SJSA1 (cell line): Measurements from ENCODE around the gene PNKP. TPM values are rescaled to one million over a fixed set of nuclear protein-coding genes. Genes with fewer than 3 reads are reported as not detected.

Experiments used
- DNase-seq, 2 experiments: peaks; one replicate each; pipeline ENCODE4 v3.0.0-alpha.2; 2015 to 2020; ENCODE audit warnings: low spot score in 2 of 2, low read depth in 1 of 2
- H3K27ac ChIP-seq: fragments of 250-450 bp; sonication (Bioruptor Pico); 2 replicates; pipeline ENCODE4 v1.5.1; 2020; ENCODE audit warnings: mild to moderate bottlenecking, moderate library complexity
- H3K27me3 ChIP-seq: fragments of 250-450 bp; sonication (Bioruptor Pico); replicated peaks from 2 replicates; pipeline ENCODE4 v1.5.1; 2020; ENCODE audit warnings: mild to moderate bottlenecking, moderate library complexity
- H3K36me3 ChIP-seq: fragments of 250-450 bp; sonication (Bioruptor Pico); 2 replicates; pipeline ENCODE4 v1.5.1; 2020; ENCODE audit warnings: mild to moderate bottlenecking
- H3K4me1 ChIP-seq: fragments of 250-450 bp; sonication (Bioruptor Pico); replicated peaks from 2 replicates; pipeline ENCODE4 v1.6.1; 2021; ENCODE audit warnings: mild to moderate bottlenecking
- H3K4me3 ChIP-seq: fragments of 250-450 bp; sonication (Bioruptor Pico); 2 replicates; pipeline ENCODE4 v1.5.1; 2020; ENCODE audit warnings: mild to moderate bottlenecking
- H3K9me3 ChIP-seq: fragments of 250-450 bp; sonication (Bioruptor Pico); replicated peaks from 2 replicates; pipeline ENCODE4 v1.5.1; 2020; ENCODE audit warnings: mild to moderate bottlenecking
- total RNA-seq: library from RNA; depleted of rRNA; stranded (reverse); fragments of >200 nt; shearing (Covaris generic); gene quantifications from 2 replicates; pipeline ENCODE4 v1.2.3, GENCODE V29; 2014

The PNKP gene
- total RNA-seq, 1 experiment from 2014 or later, result 35.0 TPM

DNA sequence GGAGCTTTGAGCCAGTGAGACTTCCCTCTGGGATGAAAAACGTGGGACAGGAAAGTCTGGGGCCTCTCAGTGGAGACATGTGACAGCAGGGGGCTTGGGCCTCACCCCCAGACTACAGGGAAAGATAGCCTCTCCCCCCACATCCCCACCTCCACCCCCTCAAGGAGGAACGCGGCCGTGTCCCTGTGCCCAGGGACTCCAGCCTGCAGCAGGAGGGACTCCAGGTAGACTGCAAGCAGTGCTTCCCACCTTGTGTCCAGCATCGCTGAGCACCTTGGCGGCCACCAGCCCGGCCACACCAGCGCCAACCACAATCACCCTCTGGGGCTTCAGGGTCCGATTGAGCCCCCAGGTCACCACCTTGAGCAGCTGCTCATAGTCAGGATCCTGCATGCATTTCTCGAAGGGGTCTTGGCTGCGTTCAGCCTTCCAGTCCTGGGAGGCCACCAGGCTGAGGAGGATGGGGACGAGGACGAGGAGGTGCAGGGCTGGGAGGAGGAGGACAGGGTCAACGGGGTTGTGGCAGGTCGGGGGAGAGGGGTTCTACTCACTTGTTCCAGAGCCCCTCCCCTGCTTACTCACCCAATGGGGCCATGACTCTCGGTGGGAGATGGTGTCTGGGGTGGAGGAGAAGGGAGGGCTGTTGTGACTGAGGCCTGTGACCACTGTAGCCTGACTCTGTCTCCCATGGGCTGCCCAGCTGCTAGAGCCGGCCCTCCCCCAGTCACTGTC, 28.4 kb upstream of the PNKP start:
- no peaks in the 10 kb centered on the region for H3K36me3 ChIP-seq
- DNase-seq, result no peak
- no peaks in the 10 kb centered on the region for H3K9me3 ChIP-seq
- no peak overlapping the region for H3K27ac ChIP-seq
- peaks cover 15% of the 10 kb centered on the region for H3K4me1 ChIP-seq
- no peaks in the 10 kb centered on the region for H3K27me3 ChIP-seq
- no peak overlapping the region for H3K4me3 ChIP-seq

DNA sequence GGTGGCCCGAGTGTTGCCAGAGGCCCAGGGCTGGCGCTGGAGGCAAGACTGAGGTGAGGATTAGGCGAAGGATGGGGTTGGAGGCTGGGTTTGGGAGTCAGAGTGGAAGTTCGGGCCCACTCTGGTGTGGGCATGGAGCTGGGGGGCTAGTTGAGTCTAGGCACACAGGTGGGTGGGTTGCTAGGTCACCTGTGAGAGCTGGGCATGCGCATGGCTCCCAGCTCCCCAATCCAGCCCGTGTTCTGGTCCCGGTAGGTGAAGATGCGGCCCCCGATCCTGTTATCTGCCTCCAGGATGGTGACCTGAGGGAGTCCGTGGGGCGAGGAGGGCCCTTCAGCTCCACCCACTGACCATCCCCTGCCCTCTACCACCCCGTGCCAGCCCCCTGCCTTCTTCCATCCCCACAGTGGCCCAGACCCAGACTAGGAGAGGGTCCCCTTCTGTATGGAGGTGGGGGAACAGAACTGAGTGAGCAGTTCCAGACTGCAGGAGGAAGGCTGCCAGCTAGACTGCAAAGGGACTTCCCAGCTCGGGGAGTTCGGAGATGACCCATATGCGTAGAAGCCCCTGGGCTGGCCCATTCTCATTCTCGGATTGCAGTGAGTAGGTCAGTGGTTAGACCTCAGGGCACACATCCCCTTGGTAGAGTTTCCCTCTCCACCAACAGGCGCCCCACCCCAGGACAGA, 27.6 kb upstream of the PNKP start:
- Histone ChIP-seq H3K9me3 (no peaks in the 10 kb centered on the region), H3K4me3 (no peak overlapping the region)

DNA sequence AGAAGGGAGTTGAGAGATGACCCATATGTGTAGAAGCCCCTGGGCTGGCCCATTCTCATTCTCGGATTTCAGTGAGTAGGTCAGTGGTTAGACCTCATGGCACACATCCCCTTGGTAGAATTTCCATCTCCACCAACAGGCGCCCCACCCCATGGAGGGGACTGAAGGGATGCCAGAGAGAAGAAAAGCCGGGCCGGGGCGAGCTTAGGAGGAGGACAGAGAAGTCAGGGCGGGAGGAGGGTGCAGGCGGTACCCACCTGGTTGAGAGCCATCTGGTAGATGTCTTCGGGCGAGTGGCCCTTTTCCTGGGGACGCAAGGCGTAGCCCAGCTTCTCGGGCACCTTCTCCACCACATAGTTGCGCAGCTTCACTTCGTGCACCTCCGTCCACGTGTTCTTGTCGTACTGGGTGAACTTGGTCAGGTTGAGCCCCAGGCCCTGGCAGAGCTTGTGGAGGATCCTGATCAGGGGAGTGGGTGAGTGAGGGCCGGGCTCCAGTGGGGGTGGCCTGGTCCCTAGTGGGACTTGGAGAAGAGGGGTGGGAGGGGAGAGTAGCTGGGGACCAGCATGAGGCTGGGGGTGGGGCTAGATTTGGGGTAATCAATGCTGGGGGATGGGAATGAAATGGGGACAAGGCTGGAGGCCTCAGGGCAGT, 26.8 kb upstream of the PNKP start:
- Histone ChIP-seq H3K4me1 (peaks cover 15% of the 10 kb centered on the region), H3K4me3 (no peak overlapping the region), H3K27me3 (no peaks in the 10 kb centered on the region), H3K27ac (no peak overlapping the region), H3K36me3 (no peaks in the 10 kb centered on the region), H3K9me3 (no peaks in the 10 kb centered on the region)
- DNase-seq, result no peak

More for the DNA sequence above, 27.6 kb upstream of the PNKP start:
- Histone ChIP-seq H3K4me1 (peaks cover 15% of the 10 kb centered on the region), H3K36me3 (no peaks in the 10 kb centered on the region), H3K27me3 (no peaks in the 10 kb centered on the region), H3K27ac (no peak overlapping the region)
- DNase-seq, result no peak

DNA sequence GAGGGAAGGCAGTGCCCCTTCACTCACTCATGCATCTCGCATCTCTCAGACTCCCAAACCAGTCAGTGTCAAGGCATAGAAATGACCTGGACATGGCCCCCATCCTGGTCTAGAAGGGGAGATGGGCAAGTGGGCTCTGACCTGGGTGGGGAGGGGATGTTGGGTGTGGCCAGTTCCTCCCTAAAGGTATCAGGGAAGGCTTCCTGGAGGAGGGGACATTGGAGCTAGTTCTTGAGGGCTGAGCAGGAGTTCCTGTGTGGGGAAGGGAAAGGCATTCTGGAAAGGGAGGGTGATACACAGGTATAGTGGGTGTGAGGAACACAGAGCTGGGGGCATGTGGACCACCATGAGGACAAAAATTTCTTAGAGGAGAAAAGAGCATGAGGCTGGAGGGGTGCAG, 25.3 kb upstream of the PNKP start:
- Histone ChIP-seq H3K9me3 (no peaks in the 10 kb centered on the region), H3K4me1 (peaks cover 11% of the 10 kb centered on the region), H3K4me3 (no peak overlapping the region), H3K27me3 (no peaks in the 10 kb centered on the region), H3K36me3 (no peaks in the 10 kb centered on the region), H3K27ac (no peak overlapping the region)
- no peak for DNase-seq

DNA sequence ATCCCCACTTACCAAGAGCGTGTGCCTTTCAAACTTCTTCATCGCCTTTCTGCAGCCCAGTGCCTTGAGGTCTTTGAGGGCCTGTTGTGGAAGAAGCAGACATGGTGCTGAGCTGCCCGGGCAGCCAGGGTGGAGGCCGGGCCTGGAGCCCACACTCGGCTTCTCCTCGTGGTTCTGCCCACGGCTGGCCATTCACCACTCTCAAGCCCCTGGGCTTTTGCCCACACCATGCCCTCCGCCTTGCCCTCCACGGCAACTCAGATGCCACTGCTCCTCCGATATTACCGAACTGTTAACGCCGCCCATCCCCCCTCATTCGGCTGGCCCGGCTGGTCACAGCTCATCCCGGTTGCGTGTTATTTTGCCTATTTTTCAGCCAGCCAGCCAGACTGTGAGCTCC, 24.0 kb upstream of the PNKP start:
- Histone ChIP-seq H3K27me3 (no peaks in the 10 kb centered on the region), H3K4me3 (no peak overlapping the region), H3K4me1 (no peaks in the 10 kb centered on the region), H3K36me3 (no peaks in the 10 kb centered on the region), H3K27ac (no peak overlapping the region), H3K9me3 (no peaks in the 10 kb centered on the region)
- DNase-seq, result no peak

DNA sequence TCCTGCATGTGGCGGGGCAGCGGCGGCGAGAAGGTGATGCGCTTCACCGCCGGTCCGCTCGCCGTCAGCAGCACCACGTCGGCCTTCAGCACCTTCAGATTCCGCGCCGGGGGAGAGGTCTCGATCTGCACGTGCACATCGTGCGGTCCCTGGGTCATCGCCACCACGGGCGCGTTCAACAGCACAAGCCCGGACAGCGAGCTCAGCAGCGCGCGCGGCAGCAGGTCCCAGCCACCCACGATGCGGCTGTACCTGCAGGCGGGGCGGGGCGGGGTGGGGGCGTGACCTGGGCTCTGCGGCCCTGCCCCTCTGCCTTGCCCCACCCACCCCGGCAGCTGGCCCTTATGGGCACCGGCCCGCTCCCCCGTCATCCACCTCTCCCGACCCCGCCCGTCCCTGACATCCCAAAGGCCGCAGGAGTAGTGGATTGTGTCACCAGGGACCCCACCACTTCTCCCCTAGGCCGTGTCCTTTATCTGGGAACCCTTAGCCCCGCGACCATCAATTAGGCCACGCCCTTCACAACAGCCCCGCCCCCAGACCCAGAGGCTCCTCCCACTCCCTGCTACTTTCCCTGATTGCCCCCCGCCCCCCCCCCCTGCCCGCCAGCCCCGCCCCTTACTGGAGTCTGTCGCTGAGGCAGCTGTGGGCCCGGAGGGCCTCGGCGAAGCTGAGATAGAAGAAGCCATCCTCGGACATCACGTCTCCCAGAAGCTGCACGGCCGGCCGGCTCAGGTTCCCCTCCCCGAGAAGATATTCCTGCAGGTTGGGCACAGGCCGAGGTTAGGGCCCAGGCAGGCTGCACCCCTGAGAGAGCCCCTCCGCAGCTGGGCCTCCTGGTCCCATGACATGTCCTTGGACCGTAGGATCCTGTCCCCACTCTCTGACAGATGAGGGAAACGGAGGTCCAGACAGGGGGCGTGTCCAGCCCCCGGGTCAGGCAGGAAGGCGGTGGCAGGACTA, 23.3 kb upstream of the PNKP start:
- Histone ChIP-seq H3K27ac (no peak overlapping the region), H3K4me3 (no peak overlapping the region), H3K9me3 (no peaks in the 10 kb centered on the region), H3K4me1 (no peaks in the 10 kb centered on the region), H3K36me3 (no peaks in the 10 kb centered on the region), H3K27me3 (no peaks in the 10 kb centered on the region)
- DNase-seq, result no peak

DNA sequence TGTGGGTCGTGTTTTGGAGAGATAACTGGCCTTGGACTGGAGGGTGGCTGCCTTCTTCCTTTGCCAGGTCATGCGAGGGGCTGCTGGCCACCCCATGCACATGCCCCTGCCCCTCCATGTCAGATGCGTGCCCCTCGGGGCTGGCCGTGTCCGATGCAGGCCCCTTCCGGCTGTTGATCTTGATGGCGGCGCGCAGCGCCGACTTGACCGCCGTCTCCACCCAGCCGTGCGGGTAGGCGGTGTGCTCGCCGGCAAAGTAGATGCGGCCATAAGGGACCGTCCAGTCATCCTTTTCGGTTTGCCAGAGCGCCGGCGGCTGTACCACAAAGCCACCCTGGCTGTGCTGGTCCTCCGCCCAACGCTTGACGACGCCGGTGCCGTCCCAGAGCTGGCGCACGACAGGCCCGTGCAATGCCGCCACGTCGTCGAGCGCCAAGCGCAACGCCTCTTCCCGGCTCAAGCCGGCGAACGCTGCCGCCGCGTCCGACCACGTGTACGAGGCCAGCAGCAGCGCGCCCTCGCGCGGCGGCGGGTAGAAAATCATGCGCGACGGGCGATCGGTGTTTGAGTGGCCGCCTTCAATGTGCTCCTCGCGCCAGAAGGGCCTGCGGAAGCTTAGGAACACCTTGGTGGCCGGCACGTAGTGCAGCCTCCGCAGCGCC, 22.4 kb upstream of the PNKP start:
- Histone ChIP-seq H3K4me1 (no peaks in the 10 kb centered on the region), H3K4me3 (no peak overlapping the region), H3K27ac (no peak overlapping the region), H3K36me3 (peaks cover 2% of the 10 kb centered on the region), H3K27me3 (no peaks in the 10 kb centered on the region), H3K9me3 (no peaks in the 10 kb centered on the region)
- no peak for DNase-seq

DNA sequence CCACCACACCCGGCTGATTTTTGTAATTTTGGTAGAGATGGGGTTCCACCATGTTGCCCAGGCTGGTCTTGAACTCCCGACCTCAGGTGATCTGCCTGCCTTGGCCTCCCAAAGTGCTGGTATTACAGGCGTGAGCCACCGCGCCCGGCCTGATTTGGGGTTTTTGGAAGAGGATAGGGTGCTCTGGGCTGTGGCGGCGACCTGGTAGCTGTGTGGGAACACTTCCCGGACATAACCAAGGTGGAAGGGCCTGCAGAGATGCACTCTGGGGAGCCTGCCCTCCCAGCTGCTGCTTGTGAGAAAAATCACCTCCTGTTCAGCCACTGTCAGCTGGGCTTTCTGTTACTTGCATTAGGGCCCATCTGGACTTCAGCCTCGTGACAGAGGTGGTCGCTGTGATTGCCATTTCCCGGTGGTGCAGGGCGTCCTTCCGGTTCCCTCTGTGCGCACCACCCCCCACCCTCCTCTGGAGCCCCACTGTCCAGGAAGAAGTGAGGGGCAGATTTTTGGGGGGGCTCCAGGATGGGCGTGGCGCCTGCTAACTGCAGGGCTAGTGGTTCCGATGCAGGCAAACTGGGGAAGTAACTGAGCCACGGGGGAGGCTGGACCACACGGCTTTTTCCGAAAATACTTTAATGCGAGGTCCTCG, 21.8 kb upstream of the PNKP start:
- Histone ChIP-seq H3K27ac (no peak overlapping the region), H3K36me3 (peaks cover 8% of the 10 kb centered on the region), H3K9me3 (no peaks in the 10 kb centered on the region), H3K27me3 (no peaks in the 10 kb centered on the region), H3K4me3 (no peak overlapping the region), H3K4me1 (no peaks in the 10 kb centered on the region)
- DNase-seq, result no peak

DNA sequence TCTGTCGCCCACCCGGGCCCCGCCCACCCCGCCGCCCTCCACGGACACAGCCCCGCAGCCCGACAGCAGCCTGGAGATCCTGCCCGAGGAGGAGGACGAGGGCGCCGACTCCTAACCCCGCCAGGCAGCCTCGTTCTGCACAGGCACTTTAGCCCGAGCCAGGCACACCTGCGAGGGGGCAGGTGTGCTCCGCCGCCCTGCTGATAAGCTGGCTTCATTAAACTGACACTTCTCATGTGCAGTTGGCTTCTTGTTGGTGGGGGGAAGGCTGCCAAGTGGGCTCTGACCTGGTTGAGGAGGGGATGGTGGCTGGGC, 21.1 kb upstream of the PNKP start:
- no peaks in the 10 kb centered on the region for H3K4me1 ChIP-seq
- H3K27me3 ChIP-seq, result no peaks in the 10 kb centered on the region

DNA sequence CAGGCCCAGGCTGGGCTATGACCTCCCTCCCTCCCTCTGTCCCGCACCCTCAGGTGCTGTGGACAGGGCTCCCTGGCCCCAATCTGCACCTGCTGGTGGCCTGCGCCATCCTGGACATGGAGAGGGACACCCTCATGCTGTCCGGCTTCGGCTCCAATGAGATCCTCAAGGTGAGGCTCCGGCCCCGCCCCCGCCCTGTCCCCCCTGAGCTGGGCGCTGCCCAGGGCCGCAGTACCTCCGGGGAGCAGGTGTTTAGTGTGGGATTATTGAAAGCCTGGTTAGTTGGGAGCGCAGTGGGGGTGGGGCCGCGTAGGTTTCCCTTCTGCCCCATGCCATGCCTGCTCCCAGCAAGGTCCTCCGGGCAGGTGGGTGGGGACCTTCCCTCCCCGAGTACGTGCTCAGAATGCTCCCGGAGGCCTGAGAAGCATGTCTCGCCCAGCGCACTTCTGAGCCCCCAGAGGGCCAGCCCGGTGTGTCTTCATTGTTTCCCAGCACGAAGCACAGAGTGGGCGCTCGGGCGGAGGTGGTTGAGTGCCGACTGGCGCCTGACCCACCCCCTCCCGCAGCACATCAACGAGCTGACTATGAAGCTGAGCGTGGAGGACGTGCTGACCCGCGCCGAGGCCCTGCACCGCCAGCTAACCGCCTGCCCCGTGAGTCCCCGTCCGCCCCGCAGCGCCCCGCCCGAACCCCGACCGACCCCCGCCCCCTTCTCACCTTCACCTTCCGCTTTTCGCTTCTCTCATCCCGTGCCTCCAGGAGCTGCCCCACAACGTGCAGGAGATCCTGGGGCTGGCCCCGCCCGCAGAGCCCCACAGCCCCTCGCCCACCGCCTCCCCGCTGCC, 20.5 kb upstream of the PNKP start:
- Histone ChIP-seq H3K4me1 (no peaks in the 10 kb centered on the region), H3K4me3 (no peak overlapping the region), H3K9me3 (peaks cover 4% of the 10 kb centered on the region; the same call in 1 of the 2 replicates), H3K27me3 (no peaks in the 10 kb centered on the region), H3K27ac (no peak overlapping the region), H3K36me3 (peaks cover 21% of the 10 kb centered on the region)
- DNase-seq, result no peak

More for the DNA sequence above, 21.1 kb upstream of the PNKP start:
- no peak overlapping the region for H3K27ac ChIP-seq
- no peaks in the 10 kb centered on the region; the same call in 1 of the 2 replicates for H3K9me3 ChIP-seq
- no peak overlapping the region for H3K4me3 ChIP-seq
- DNase-seq, result no peak
- peaks cover 15% of the 10 kb centered on the region for H3K36me3 ChIP-seq

DNA sequence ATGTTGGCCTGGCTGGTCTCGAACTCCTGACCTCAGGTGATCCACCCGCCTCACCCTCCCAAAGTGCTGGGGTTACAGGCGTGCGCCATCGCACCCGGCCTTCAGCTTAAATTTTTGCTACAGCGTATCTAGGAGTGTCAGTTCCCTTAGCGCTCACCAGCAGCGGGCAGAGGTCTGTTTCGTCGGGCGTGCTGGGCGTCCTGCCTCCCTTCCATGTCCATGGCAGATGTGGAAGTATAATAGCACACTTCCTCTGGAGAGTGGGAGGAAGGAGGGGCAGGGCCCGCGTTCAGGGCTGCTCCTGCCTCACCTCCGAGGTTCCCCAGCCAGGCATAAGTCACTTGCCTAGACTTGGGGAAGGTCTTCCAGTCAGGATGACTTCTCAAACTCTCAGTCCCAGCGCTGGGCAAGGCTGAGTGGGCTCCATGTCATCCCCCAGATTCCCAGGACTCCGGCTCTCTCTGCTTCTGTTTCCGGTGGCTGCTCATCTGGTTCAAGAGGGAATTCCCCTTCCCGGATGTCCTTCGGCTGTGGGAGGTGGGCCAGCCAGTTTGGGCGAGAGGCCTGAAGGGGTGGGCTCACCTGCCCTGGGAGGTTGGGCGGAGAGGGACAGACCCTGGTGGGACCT, 19.8 kb upstream of the PNKP start:
- H3K27me3 ChIP-seq, result no peaks in the 10 kb centered on the region
- no peak overlapping the region for H3K4me3 ChIP-seq
- H3K27ac ChIP-seq, result no peak overlapping the region
- no peaks in the 10 kb centered on the region for H3K4me1 ChIP-seq
- peaks cover 7% of the 10 kb centered on the region; the same call in 1 of the 2 replicates for H3K9me3 ChIP-seq
- DNase-seq, result no peak
- peaks cover 28% of the 10 kb centered on the region for H3K36me3 ChIP-seq

DNA sequence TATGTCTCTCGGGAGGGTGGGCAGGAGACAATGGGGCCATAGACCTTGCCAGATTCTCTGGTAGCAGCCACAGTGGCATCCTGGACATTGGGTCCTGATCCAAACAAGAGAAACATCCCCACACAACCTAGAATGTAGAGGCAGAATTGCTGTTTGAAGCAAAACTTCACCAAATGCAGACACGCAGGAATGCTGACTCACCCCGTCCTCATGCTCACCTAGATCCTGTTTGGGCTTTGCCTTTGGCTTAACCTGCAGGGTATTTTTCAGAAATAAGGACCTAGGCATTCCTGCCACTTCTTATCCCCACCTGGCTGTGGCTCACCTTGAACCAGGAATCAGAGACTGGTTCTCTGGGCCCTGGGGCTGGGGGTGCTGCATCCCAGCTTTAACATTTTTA, 17.4 kb upstream of the PNKP start:
- Histone ChIP-seq H3K27ac (no peak overlapping the region), H3K36me3 (peaks cover 47% of the 10 kb centered on the region), H3K4me3 (no peak overlapping the region), H3K9me3 (peaks cover 7% of the 10 kb centered on the region; the same call in 1 of the 2 replicates), H3K27me3 (no peaks in the 10 kb centered on the region), H3K4me1 (no peaks in the 10 kb centered on the region)
- no peak for DNase-seq
